HCT116 (cell line): ENCODE measurements around the gene RPUSD3. TPM values are rescaled to one million over a fixed set of nuclear protein-coding genes. Genes with fewer than 3 reads are reported as not detected.

Source experiments
- ATAC-seq: fragments of 200-7000 bp; cut with Tn5 transposase; 2 replicates; pipeline ENCODE4 v1.9.1; 2020; ENCODE audit warnings: mild to moderate bottlenecking, moderate library complexity
- BruUV-seq: library from RNA; stranded (reverse); fragments of 400-500 nt; replicated peaks from 2 replicates; lab custom pipeline; 2021; lab: Mats Ljungman, UMichigan
- CTCF ChIA-PET: fragments of 300-600 bp; sonication (Branson Sonifier 250); formaldehyde crosslinking; loops from one replicate; lab custom pipeline; 2021; ENCODE audit warnings: antibody characterized with exemption; lab: Charles Lee
- POLR2A ChIA-PET: fragments of 300-600, 350-600 bp; sonication (Branson Sonifier 250); formaldehyde crosslinking; loops from one replicate; lab custom pipeline; 2021; ENCODE audit warnings: antibody characterized with exemption; lab: Charles Lee
- RAD21 ChIA-PET, 2 experiments: fragments of 300-600 bp; sonication (Branson Sonifier 250); formaldehyde crosslinking; loops; one replicate each; lab custom pipeline; 2023; ENCODE audit warnings: low total read pairs in 2 of 2; ENCODE audit not compliant: uncharacterized antibody in 2 of 2, unreplicated experiment in 2 of 2, low non-redundant PET in 1 of 2; lab: Charles Lee
- DNase-seq: peaks from one replicate; pipeline ENCODE4 v3.0.0-alpha.2; 2010; ENCODE audit warnings: low read depth, low spot score
- H2AFZ ChIP-seq: fragments of 200-600 bp; shearing (Covaris generic), sonication (generic); 2 replicates; pipeline ENCODE4 v1.6.1; 2017; ENCODE audit warnings: low read depth, mixed run types, mixed read lengths, antibody characterized with exemption, low read length; ENCODE audit not compliant: poor library complexity, severe bottlenecking
- H3K27ac ChIP-seq: 2 replicates; pipeline ENCODE4 v1.5.1; 2012; ENCODE audit warnings: low read depth, low read length
- H3K27me3 ChIP-seq: fragments of 200-600 bp; sonication (generic); 2 replicates; pipeline ENCODE4 v1.6.1; 2016; ENCODE audit warnings: mixed run types, low read length, mixed read lengths; ENCODE audit not compliant: insufficient read depth
- H3K36me3 ChIP-seq, 2 experiments: fragments of 200-500 bp in 1 of 2; fragments of 200-600 bp in 1 of 2; sonication (Bioruptor generic) in 1 of 2; sonication (generic) in 1 of 2; 2 replicates each; pipeline versions ENCODE4 v1.5.1 to v1.6.1; 2014 to 2016; ENCODE audit warnings: low read length in 2 of 2, inconsistent platforms in 1 of 2, mixed read lengths in 1 of 2, mixed run types in 1 of 2; ENCODE audit not compliant: insufficient read depth in 2 of 2, control insufficient read depth in 1 of 2
- H3K4me1 ChIP-seq, 2 experiments: fragments of 200-600 bp in 1 of 2; sonication (generic) in 1 of 2; 2 replicates each; pipeline versions ENCODE4 v1.5.1 to v1.6.1; 2012 to 2017; ENCODE audit warnings: low read length in 2 of 2, inconsistent platforms in 1 of 2, mild to moderate bottlenecking in 1 of 2, mixed read lengths in 1 of 2, mixed run types in 1 of 2, moderate library complexity in 1 of 2; ENCODE audit not compliant: insufficient read depth in 2 of 2, control insufficient read depth in 1 of 2
- H3K4me2 ChIP-seq: fragments of 200-600 bp; sonication (generic); 2 replicates; pipeline ENCODE4 v1.6.1; 2017; ENCODE audit warnings: mixed run types, low read length, mixed read lengths
- H3K4me3 ChIP-seq, 2 experiments: fragments of 200-600 bp in 1 of 2; sonication (generic) in 1 of 2; replicated peaks in 1 of 2; 2 replicates each; pipeline ENCODE4 v1.5.1; 2011 to 2016; ENCODE audit warnings: low read length in 2 of 2, control low read depth in 1 of 2, low read depth in 1 of 2, mild to moderate bottlenecking in 1 of 2, mixed read lengths in 1 of 2, mixed run types in 1 of 2
- H3K79me2 ChIP-seq: fragments of 200-600 bp; sonication (generic); 2 replicates; pipeline ENCODE4 v1.6.1; 2017; ENCODE audit warnings: mild to moderate bottlenecking, mixed run types, low read length, moderate library complexity, mixed read lengths; ENCODE audit not compliant: insufficient read depth
- H3K9ac ChIP-seq: fragments of 200-600 bp; sonication (generic); 2 replicates; pipeline ENCODE4 v1.6.1; 2016; ENCODE audit warnings: low read length, mixed read lengths
- H3K9me2 ChIP-seq: fragments of 200-600 bp; sonication (generic), shearing (Covaris generic); 2 replicates; pipeline ENCODE4 v1.6.1; 2017; ENCODE audit warnings: mixed run types, mild to moderate bottlenecking, moderate library complexity; ENCODE audit not compliant: insufficient read depth
- H3K9me3 ChIP-seq, 2 experiments: fragments of 200-500 bp in 1 of 2; fragments of 200-600 bp in 1 of 2; sonication (Bioruptor generic) in 1 of 2; sonication (generic) in 1 of 2; 2 replicates each; pipeline ENCODE4 v1.6.1; 2014 to 2017; ENCODE audit warnings: low read length in 2 of 2, mixed read lengths in 2 of 2, inconsistent platforms in 1 of 2, low read depth in 1 of 2, mild to moderate bottlenecking in 1 of 2, mixed run types in 1 of 2, moderate library complexity in 1 of 2; ENCODE audit not compliant: control insufficient read depth in 1 of 2, insufficient read depth in 1 of 2
- H4K20me1 ChIP-seq: fragments of 200-600 bp; sonication (generic), shearing (Covaris generic); 2 replicates; pipeline ENCODE4 v1.6.1; 2017; ENCODE audit warnings: mixed run types, mild to moderate bottlenecking, moderate library complexity; ENCODE audit not compliant: insufficient read depth
- CTCF ChIP-seq, 3 experiments: fragments of 200-600 bp in 1 of 3; sonication (generic) in 1 of 3; IDR thresholded peaks in 2 of 3; conservative IDR thresholded peaks in 1 of 3; 2 replicates each; pipeline ENCODE4 v1.5.1; 2012 to 2017; ENCODE audit warnings: low read depth in 2 of 3, low read length in 2 of 3, antibody characterized with exemption in 1 of 3, borderline replicate concordance in 1 of 3, control low read depth in 1 of 3, mild to moderate bottlenecking in 1 of 3, mixed read lengths in 1 of 3, mixed run types in 1 of 3, moderate library complexity in 1 of 3; ENCODE audit not compliant: insufficient read depth in 1 of 3
- EZH2phosphoT487 ChIP-seq: fragments of 200-600 bp; IDR thresholded peaks from 2 replicates; pipeline ENCODE4 v1.6.1; 2018; ENCODE audit warnings: antibody characterized with exemption, borderline replicate concordance
- POLR2A ChIP-seq: IDR thresholded peaks from 2 replicates; pipeline ENCODE4 v1.7.0; 2011; ENCODE audit warnings: borderline replicate concordance; ENCODE audit not compliant: insufficient read depth, insufficient read length; ENCODE audit errors: extremely low read depth
- YY1 ChIP-seq: IDR thresholded peaks from 2 replicates; pipeline ENCODE4 v1.6.1; 2011; ENCODE audit warnings: low read length, low read depth, moderate library complexity, mild to moderate bottlenecking; ENCODE audit not compliant: insufficient replicate concordance; ENCODE audit errors: extremely low read depth
- ZFX ChIP-seq: fragments of 450-650 bp; IDR thresholded peaks from 2 replicates; pipeline ENCODE4 v1.6.1; 2017
- intact Hi-C: fragments of 100-400 bp; cut with micrococcal nuclease; formaldehyde crosslinking; loops from 2 replicates; pipeline ENCODE4 v1.10.0; 2022
- total RNA-seq: library from RNA; stranded (reverse); gene quantifications from one replicate; pipeline ENCODE4 v1.2.1, GENCODE V29; 2021; ENCODE audit not compliant: unreplicated experiment
- TF ChIP-seq, protein P1 (sequence below): IDR thresholded peaks from 2 replicates; pipeline ENCODE4 v1.6.1; 2012; ENCODE audit warnings: low read depth

The RPUSD3 gene
- total RNA-seq, 1 experiment from 2014 or later, result 58.0 TPM

DNA sequence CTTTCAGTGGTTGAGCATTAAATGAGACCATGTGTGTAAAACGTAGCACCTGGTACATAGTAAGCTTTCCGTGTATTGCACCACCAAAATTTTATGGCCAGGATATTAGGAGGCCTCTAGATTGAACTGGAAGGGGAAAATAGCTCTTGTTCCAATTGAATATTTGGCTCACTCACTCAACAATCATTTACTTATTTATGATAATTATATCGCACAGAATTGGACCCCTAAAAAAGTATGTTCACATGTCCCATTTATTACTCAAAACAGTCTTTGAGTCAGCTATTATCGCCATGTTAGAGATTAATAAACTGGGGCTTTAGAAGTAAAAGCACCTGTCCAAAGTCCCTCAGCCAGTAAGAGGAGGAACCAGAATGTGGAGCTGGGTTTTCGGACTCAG is 38.8 kb downstream of the RPUSD3 start:
- no peak overlapping the region for H3K27ac ChIP-seq
- TF ChIP-seq EZH2phosphoT487 (no peak), POLR2A (no peak), ZFX (no peak), CTCF (IDR thresholded peaks at IDR 0.05 in 2 of 3, conservative IDR thresholded peaks at IDR 0.05 in 1 of 3; ENCODE audit: borderline replicate concordance in 1 of 3, insufficient read depth in 1 of 3, low read depth in 2 of 3, low read length in 2 of 3) (no peak), YY1 (no peak)
- TF ChIP-seq, protein P1, sequence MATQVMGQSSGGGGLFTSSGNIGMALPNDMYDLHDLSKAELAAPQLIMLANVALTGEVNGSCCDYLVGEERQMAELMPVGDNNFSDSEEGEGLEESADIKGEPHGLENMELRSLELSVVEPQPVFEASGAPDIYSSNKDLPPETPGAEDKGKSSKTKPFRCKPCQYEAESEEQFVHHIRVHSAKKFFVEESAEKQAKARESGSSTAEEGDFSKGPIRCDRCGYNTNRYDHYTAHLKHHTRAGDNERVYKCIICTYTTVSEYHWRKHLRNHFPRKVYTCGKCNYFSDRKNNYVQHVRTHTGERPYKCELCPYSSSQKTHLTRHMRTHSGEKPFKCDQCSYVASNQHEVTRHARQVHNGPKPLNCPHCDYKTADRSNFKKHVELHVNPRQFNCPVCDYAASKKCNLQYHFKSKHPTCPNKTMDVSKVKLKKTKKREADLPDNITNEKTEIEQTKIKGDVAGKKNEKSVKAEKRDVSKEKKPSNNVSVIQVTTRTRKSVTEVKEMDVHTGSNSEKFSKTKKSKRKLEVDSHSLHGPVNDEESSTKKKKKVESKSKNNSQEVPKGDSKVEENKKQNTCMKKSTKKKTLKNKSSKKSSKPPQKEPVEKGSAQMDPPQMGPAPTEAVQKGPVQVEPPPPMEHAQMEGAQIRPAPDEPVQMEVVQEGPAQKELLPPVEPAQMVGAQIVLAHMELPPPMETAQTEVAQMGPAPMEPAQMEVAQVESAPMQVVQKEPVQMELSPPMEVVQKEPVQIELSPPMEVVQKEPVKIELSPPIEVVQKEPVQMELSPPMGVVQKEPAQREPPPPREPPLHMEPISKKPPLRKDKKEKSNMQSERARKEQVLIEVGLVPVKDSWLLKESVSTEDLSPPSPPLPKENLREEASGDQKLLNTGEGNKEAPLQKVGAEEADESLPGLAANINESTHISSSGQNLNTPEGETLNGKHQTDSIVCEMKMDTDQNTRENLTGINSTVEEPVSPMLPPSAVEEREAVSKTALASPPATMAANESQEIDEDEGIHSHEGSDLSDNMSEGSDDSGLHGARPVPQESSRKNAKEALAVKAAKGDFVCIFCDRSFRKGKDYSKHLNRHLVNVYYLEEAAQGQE, result no peak
- DNase-seq (no peak), ATAC-seq (no peak)
- H3K9ac ChIP-seq, result no peak overlapping the region
- H3K36me3 ChIP-seq, result peaks cover 45 to 47% of the 10 kb centered on the region in 2 experiments
- intact Hi-C loops, result loop anchor here (10.0 kb wide), 1 partner anchor 300 kb away; no protein-coding TSS in a partner anchor
- H3K27me3 ChIP-seq, result no peaks in the 10 kb centered on the region
- ChIA-PET RAD21 (no interaction called here), CTCF (no interaction called here), POLR2A (no interaction called here)
- H3K4me2 ChIP-seq, result no peak overlapping the region
- H4K20me1 ChIP-seq, result no peaks in the 10 kb centered on the region
- H3K4me1 ChIP-seq, result peaks cover 7 to 25% of the 10 kb centered on the region in 2 experiments; a peak in 3 of 4 replicates
- no peaks in the 10 kb centered on the region for H3K9me3 ChIP-seq
- no peaks in the 10 kb centered on the region for H3K9me2 ChIP-seq
- no peak overlapping the region for H2AFZ ChIP-seq
- no TSS peak for BruUV-seq
- H3K4me3 ChIP-seq, result no peak overlapping the region
- peaks cover 6% of the 10 kb centered on the region; the same call in 1 of the 2 replicates for H3K79me2 ChIP-seq
